K562 (cell line): ENCODE measurements around the gene PDE11A. TPM values are rescaled to one million over a fixed set of nuclear protein-coding genes. Genes with fewer than 3 reads are reported as not detected.

Experiments
- CEBPG ChIP-seq, 3 experiments: fragments of 200-800 bp in 1 of 3; sonication (Bioruptor generic) in 1 of 3; sonication (generic) in 1 of 3; formaldehyde crosslinking in 1 of 3; IDR thresholded peaks in 2 of 3; conservative IDR thresholded peaks in 1 of 3; 2 replicates each; pipeline versions ENCODE4 v1.6.1 to v1.8.0; 2016 to 2022; ENCODE audit warnings: missing compliant biosample characterization in 2 of 3, missing genetic modification characterization in 2 of 3, mild to moderate bottlenecking in 1 of 3, missing genetic modification reagents in 1 of 3
- CLOCK ChIP-seq: fragments of 250-450 bp; sonication (Bioruptor Pico); IDR thresholded peaks from 2 replicates; pipeline ENCODE4 v1.4.0; 2020; ENCODE audit warnings: mild to moderate bottlenecking, moderate library complexity, borderline replicate concordance
- DNMT1 ChIP-seq: fragments of 450-650 bp; IDR thresholded peaks from 2 replicates; pipeline ENCODE4 v1.6.1; 2016; ENCODE audit warnings: antibody characterized with exemption, mild to moderate bottlenecking
- E2F8 ChIP-seq: fragments of 450-650 bp; IDR thresholded peaks from 2 replicates; pipeline ENCODE4 v1.7.1; 2018; ENCODE audit warnings: mild to moderate bottlenecking, low read depth; ENCODE audit not compliant: partially characterized antibody
- E4F1 ChIP-seq: fragments of 250-450 bp; sonication (Bioruptor Pico); IDR thresholded peaks from 2 replicates; pipeline ENCODE4 v1.5.0; 2021; ENCODE audit warnings: mild to moderate bottlenecking, borderline replicate concordance
- EZH2 ChIP-seq: IDR thresholded peaks from 2 replicates; pipeline ENCODE4 v1.6.1; 2012; ENCODE audit warnings: low read depth, mild to moderate bottlenecking, inconsistent platforms, low read length, borderline replicate concordance
- KDM1A ChIP-seq, 2 experiments: fragments of 450-650 bp; IDR thresholded peaks; 2 replicates each; pipeline ENCODE4 v1.6.1; 2016; ENCODE audit warnings: mild to moderate bottlenecking in 2 of 2
- NR2C1 ChIP-seq, 2 experiments: fragments of 450-650 bp; IDR thresholded peaks; 2 replicates each; pipeline ENCODE4 v1.6.1; 2017; ENCODE audit warnings: mild to moderate bottlenecking in 2 of 2, antibody characterized with exemption in 1 of 2, inconsistent platforms in 1 of 2, missing compliant biosample characterization in 1 of 2, missing genetic modification characterization in 1 of 2
- RFX1 ChIP-seq: fragments of 450-650 bp; IDR thresholded peaks from 2 replicates; pipeline ENCODE4 v1.6.1; 2016; ENCODE audit warnings: mild to moderate bottlenecking, moderate library complexity
- SETDB1 ChIP-seq: IDR thresholded peaks from one replicate; pipeline ENCODE4 v1.6.1; 2012; ENCODE audit warnings: low read length, control low read depth, inconsistent platforms
- TBP ChIP-seq: optimal IDR thresholded peaks from 2 replicates; pipeline ENCODE3; 2011; ENCODE audit warnings: low read depth, low read length, improper control_type of control experiment
- TSC22D4 ChIP-seq: fragments of 450-650 bp; IDR thresholded peaks from 2 replicates; pipeline ENCODE4 v1.6.1; 2016; ENCODE audit warnings: missing genetic modification characterization, missing biosample characterization, control low read depth
- YBX1 ChIP-seq: fragments of 450-650 bp; IDR thresholded peaks from 2 replicates; pipeline ENCODE4 v1.7.1; 2016; ENCODE audit warnings: mild to moderate bottlenecking
- ZBTB1 ChIP-seq: sonication (generic); formaldehyde crosslinking; IDR thresholded peaks from 2 replicates; pipeline ENCODE4 v1.8.1; 2023; ENCODE audit warnings: missing genetic modification reagents, low read depth, mild to moderate bottlenecking, borderline replicate concordance
- ZHX1 ChIP-seq: fragments of 150-350 bp; conservative IDR thresholded peaks from 2 replicates; pipeline ENCODE4 v1.6.1; 2014; ENCODE audit warnings: low read length
- polyA plus RNA-seq, 8 experiments: library from polyadenylated mRNA; depleted of rRNA in 4 of 8; stranded (reverse) in 5 of 8; unstranded in 3 of 8; fragments of >200 nt; fragmentation: Nextera tagmentation in 2 of 8; fragmentation: Illumina TruSeq in 1 of 8; extraction: Ambion mirVana in 2 of 8; extraction: Trizol in 1 of 8; gene quantifications; 2 replicates each; pipeline versions ENCODE4 v1.2.1 to v1.2.3, GENCODE V29; 2011 to 2014; ENCODE audit warnings: inconsistent platforms in 1 of 8, missing spikeins in 1 of 8
- total RNA-seq, 7 experiments: library from RNA; depleted of rRNA in 6 of 7; stranded (reverse); fragments of >200 nt in 6 of 7; fragmentation: Illumina TruSeq in 2 of 7; extraction: Trizol in 2 of 7; gene quantifications; 2 replicates each; pipeline versions ENCODE4 v1.2.1 to v1.2.3, GENCODE V29; 2011 to 2021; ENCODE audit warnings: low replicate concordance in 1 of 7

The PDE11A gene
- total and polyA plus RNA-seq, 9 of the 15 experiments (the other 6 are each of a cell fraction or from before 2014, with no cell fraction given) = 3.2 to 22.1 (median 5.7) TPM

- 0 out of 2 replicates have a peak, but pooled peaks have one; percentile 54 for TF ChIP-seq ZHX1
- TF ChIP-seq KDM1A (IDR thresholded peaks at IDR 0.05) = no peak
- TF ChIP-seq TSC22D4 = no peak
- TF ChIP-seq EZH2 = no peak
- peak; percentile 78 for TF ChIP-seq TBP
- peak; percentile 93 for TF ChIP-seq CEBPG (CRISPR knock-in tag; IDR thresholded peaks at IDR 0.05)
- peak; percentile 98 for TF ChIP-seq CEBPG (tag; conservative IDR thresholded peaks at IDR 0.05 in 1 of 2, IDR thresholded peaks at IDR 0.05 in 1 of 2)
- TF ChIP-seq DNMT1 = no peak
- TF ChIP-seq ZBTB1 (CRISPR knock-in tag) = no peak
- TF ChIP-seq YBX1 = no peak
- peak; percentile 82 for TF ChIP-seq SETDB1
- TF ChIP-seq NR2C1 (IDR thresholded peaks at IDR 0.05) = peak; percentile 43; the same call in 1 of the 2 replicates
- TF ChIP-seq NR2C1 (tag; IDR thresholded peaks at IDR 0.05) = no peak
- TF ChIP-seq RFX1 = no peak
- no peak for TF ChIP-seq CLOCK (CRISPR knock-in tag)
- TF ChIP-seq E2F8 = peak; percentile 91
- no peak for TF ChIP-seq E4F1 (CRISPR knock-in tag)
Observed at GRCh38 chr2:178112202-178113152, 39.9 kb upstream of the PDE11A start, which contains the start of gene RBM45 (continued).
